Ovary (tissue), 9 donors: ENCODE measurements around the gene ABHD10. TPM values are rescaled to one million over a fixed set of nuclear protein-coding genes. Genes with fewer than 3 reads are reported as not detected.

ENCODE experiments used
- DNase-seq, 5 donors: peaks; one replicate each; pipeline ENCODE4 v3.0.0-alpha.2; 2019 to 2020
- H3K27ac ChIP-seq, 2 donors: fragments of 200-600 bp; one replicate each; pipeline versions ENCODE4 v1.5.1 to v1.8.0; 2019 to 2022
- H3K27me3 ChIP-seq: fragments of 200-600 bp; one replicate; pipeline ENCODE4 v1.8.0; 2022
- H3K36me3 ChIP-seq: fragments of 200-600 bp; sonication (generic); one replicate; pipeline ENCODE4 v1.5.1; 2019
- H3K4me1 ChIP-seq: one replicate; pipeline ENCODE4 v1.8.1; 2013; ENCODE audit warnings: mild to moderate bottlenecking, moderate library complexity; ENCODE audit not compliant: insufficient read depth
- H3K4me3 ChIP-seq: fragments of 200-600 bp; sonication (generic); one replicate; pipeline ENCODE4 v1.5.1; 2017
- H3K9me3 ChIP-seq, 2 donors: fragments of 200-600 bp in 1 of 2; sonication (generic) in 1 of 2; one replicate each; pipeline versions ENCODE4 v1.5.1 to v1.8.1; 2013 to 2019; ENCODE audit warnings: mild to moderate bottlenecking in 1 of 2, moderate library complexity in 1 of 2
- EP300 ChIP-seq: sonication (generic); formaldehyde crosslinking; IDR thresholded peaks from one replicate; pipeline ENCODE4 v1.6.1; 2017; ENCODE audit warnings: antibody characterized with exemption
- POLR2A ChIP-seq: fragments of 450-650 bp; IDR thresholded peaks from one replicate; pipeline ENCODE4 v1.6.1; 2017; ENCODE audit warnings: antibody characterized with exemption, mild to moderate bottlenecking, moderate library complexity
- WGBS, 3 donors: extraction: QIAGEN DNeasy Blood & Tissue Kit in 1 of 3; methylation state at CpG; one replicate each; pipeline versions ENCODE4 v1.1.5 to v1.1.7; 2013 to 2017; 5-methylcytosine and 5-hydroxymethylcytosine counted together
- intact Hi-C, 4 donors: fragments of 100-400 bp; cut with DNase I; formaldehyde crosslinking; loops; one replicate each; pipeline versions ENCODE4 v1.11.0 to v1.15.1; 2022 to 2023
- polyA plus RNA-seq, 2 donors: library from polyadenylated mRNA; stranded (reverse); fragments of 200-250 nt in 1 of 2; fragments of 350-450 nt in 1 of 2; fragmentation: Illumina TruSeq in 1 of 2; extraction: RNeasy Lipid Tissue Mini Kit (QIAGEN cat#74804) in 1 of 2; gene quantifications; one replicate each; pipeline ENCODE4 v1.2.3, GENCODE V29; 2013 to 2014
- total RNA-seq, 7 donors: library from RNA; depleted of rRNA in 2 of 7; stranded (reverse); fragments of >200 nt in 2 of 7; fragmentation: NEBNext Ultra II Directional in 3 of 7; extraction: Animal tissue kit (Norgen Biotek cat#: 25700) in 3 of 7; gene quantifications; one replicate each; pipeline versions ENCODE4 v1.1.0 to v1.2.4, GENCODE V29; 2016 to 2023
- TF ChIP-seq, protein P1 (sequence below), 3 donors: fragments of 450-650 bp in 2 of 3; fragments of 200-600 bp in 1 of 3; IDR thresholded peaks; one replicate each; pipeline versions ENCODE4 v1.5.1 to v1.8.0; 2016 to 2022; ENCODE audit warnings: antibody characterized with exemption in 3 of 3, mild to moderate bottlenecking in 1 of 3
- donor health status: DM: no; HTN: no; CAD: no; lungs with moderate emphysema.
- donor health status: DM: no; HTN: no; CAD: no.
- donor health status: Bipolar disorder and iron deficiency.
- donor health status: DM: yes; HTN: yes; CAD: no.
- donor health status: DM: no; HTN: no; CAD: no.
- donor health status: DM: yes; HTN: yes; CAD: no.

Gene ABHD10
- total and polyA plus RNA-seq, 9 donors, result 18.2 to 37.0 (median 27.9) TPM

- H3K4me3 ChIP-seq, result no peak overlapping the region
- TF ChIP-seq EP300, result no peak
- TF ChIP-seq, protein P1, sequence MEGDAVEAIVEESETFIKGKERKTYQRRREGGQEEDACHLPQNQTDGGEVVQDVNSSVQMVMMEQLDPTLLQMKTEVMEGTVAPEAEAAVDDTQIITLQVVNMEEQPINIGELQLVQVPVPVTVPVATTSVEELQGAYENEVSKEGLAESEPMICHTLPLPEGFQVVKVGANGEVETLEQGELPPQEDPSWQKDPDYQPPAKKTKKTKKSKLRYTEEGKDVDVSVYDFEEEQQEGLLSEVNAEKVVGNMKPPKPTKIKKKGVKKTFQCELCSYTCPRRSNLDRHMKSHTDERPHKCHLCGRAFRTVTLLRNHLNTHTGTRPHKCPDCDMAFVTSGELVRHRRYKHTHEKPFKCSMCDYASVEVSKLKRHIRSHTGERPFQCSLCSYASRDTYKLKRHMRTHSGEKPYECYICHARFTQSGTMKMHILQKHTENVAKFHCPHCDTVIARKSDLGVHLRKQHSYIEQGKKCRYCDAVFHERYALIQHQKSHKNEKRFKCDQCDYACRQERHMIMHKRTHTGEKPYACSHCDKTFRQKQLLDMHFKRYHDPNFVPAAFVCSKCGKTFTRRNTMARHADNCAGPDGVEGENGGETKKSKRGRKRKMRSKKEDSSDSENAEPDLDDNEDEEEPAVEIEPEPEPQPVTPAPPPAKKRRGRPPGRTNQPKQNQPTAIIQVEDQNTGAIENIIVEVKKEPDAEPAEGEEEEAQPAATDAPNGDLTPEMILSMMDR (IDR thresholded peaks at IDR 0.05), result no peak
- TF ChIP-seq POLR2A, result no peak
- intact Hi-C loops, result no loop called here
- 80 to 90% (median 88%) methylated on average over 3 of the region's 3 CpGs for WGBS, 3 donors
- no peaks in the 10 kb centered on the region for H3K4me1 ChIP-seq
- no peak overlapping the region for H3K27ac ChIP-seq
- no peaks in the 10 kb centered on the region for H3K9me3 ChIP-seq
- DNase-seq, result no peak
- H3K36me3 ChIP-seq, result no peaks in the 10 kb centered on the region
- H3K27me3 ChIP-seq, result no peaks in the 10 kb centered on the region
Observed at GRCh38 chr3:111986800-111987199, 8.0 kb downstream of the ABHD10 start.

DNA sequence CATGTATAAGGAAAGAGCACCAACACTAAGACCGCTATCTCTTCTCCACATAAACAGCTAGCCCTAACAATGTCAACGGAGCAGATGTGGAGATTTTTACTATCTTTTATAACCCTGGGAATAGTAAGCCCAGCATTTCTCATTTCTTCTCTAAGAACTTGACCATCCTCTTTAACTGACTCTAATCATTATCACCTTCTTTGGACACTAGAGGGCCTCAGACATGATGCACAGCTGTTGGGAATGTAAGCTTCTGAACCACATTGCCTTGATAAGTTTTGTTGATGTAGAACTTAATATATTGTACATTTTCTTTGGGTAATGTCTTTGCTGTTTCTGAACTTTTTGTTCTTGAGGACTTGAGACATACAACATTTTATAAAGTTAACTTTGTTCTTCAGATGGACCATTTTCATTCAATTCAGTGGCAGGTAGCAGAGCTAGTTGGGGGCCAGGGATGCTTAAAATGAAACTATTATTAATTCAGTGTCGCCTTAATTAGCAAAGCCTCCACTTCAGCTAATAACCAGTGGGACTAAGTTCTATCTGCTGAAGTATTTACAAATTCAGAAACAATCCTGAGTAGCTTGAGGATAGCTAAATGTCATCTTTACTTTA lies 10.3 kb downstream of the ABHD10 start:
- Histone ChIP-seq H3K27ac (no peak overlapping the region), H3K4me3 (no peak overlapping the region), H3K4me1 (no peaks in the 10 kb centered on the region), H3K36me3 (no peaks in the 10 kb centered on the region), H3K27me3 (no peaks in the 10 kb centered on the region), H3K9me3 (no peaks in the 10 kb centered on the region)
- intact Hi-C loops, result no loop called here
- DNase-seq, result no peak
- WGBS, 3 donors, result 52 to 65% (median 61%) methylated on average over 3 of the region's 3 CpGs
- TF ChIP-seq, protein P1 (IDR thresholded peaks at IDR 0.05), result peak; percentile 24 to 53 (median 42)
- TF ChIP-seq POLR2A, result no peak
- TF ChIP-seq EP300, result no peak

- Histone ChIP-seq H3K4me3 (no peak overlapping the region), H3K4me1 (no peaks in the 10 kb centered on the region), H3K27ac (no peak overlapping the region), H3K36me3 (no peaks in the 10 kb centered on the region), H3K9me3 (no peaks in the 10 kb centered on the region), H3K27me3 (no peaks in the 10 kb centered on the region)
- TF ChIP-seq EP300, result no peak
- TF ChIP-seq POLR2A, result no peak
- TF ChIP-seq, protein P1 (IDR thresholded peaks at IDR 0.05), result no peak
- no peak for DNase-seq
- intact Hi-C loops, result no loop called here
- WGBS, 3 donors, result 70 to 91% (median 83%) methylated on average over 2 of the region's 2 CpGs
Observed at GRCh38 chr3:111993038-111993437, 14.2 kb downstream of the ABHD10 start.

DNA sequence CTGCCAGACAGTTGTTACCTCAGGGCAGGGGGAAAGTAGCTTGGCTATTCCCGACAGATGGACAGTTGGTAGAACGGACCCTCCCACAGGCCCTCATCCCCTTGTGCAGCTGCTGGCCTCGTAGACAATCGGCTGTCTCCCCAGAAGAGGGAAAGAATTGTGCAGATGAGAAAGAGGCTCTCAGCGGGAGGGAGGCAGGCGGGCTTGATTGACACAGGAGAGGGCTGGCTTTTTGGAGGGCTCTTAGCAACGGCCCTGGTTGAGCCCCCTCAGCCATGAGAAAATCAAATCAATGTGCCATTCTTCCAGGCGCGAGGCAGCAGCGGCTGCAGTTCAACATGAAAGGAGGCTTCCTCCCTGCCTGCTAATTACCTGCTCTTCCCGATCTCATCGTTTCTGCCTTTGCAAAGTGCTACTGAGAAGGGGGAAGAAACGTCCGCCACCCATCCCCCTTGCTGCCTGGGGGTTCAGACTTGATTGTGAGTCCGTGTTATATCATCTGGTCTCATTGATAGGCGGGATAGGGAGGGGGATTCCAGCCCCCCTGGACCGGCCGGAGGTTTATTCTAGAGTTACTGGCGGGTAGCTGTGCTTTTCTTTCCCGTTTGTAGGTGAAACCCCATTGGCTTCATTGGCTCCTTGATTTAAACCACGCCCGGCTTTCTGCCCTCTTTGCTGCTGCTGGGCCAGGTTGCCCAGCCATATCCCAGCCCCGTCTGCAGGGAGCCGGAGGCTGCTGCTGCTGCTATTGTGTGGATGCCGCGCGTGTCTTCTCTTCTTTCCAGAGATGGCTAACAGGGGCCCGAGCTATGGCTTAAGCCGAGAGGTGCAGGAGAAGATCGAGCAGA lies 20.0 kb downstream of the ABHD10 start, which contains the start of gene TAGLN3:
TAGLN3 (plus strand) TSS at position 287 of the 848 bp plus-strand sequence; CDS start at position 788, 501 bp downstream.
- no peak within 1 kb of the TSS for H3K27ac ChIP-seq
- TF ChIP-seq POLR2A (no peak), EP300 (no peak)
- TF ChIP-seq, protein P1 (IDR thresholded peaks at IDR 0.05), result no peak
- peak within 1 kb of the TSS; percentile 30 for H3K4me3 ChIP-seq
- no peaks in the 10 kb centered on the region for H3K27me3 ChIP-seq
- peaks cover 2% of the 10 kb centered on the region for H3K4me1 ChIP-seq
- peak in 3 of 5 donors; percentile 8 to 41 (median 27) for DNase-seq
- intact Hi-C loops, result no loop called here
- H3K36me3 ChIP-seq, result no peaks in the 10 kb centered on the region
- H3K9me3 ChIP-seq, result no peaks in the 10 kb centered on the region
- WGBS, 3 donors, result 1 to 5% (median 2%) methylated on average over 30 of the region's 30 CpGs
